K562 (cell line): ENCODE measurements around the gene EYA4. TPM values are rescaled to one million over a fixed set of nuclear protein-coding genes. Genes with fewer than 3 reads are reported as not detected.

Experiments used
- ATAC-seq: fragments of 200-7000 bp; cut with Tn5 transposase; 3 replicates; pipeline ENCODE4 v1.9.1; 2020; ENCODE audit warnings: moderate library complexity
- BruUV-seq: library from RNA; stranded (reverse); fragments of 400-500 nt; replicated peaks from 2 replicates; lab custom pipeline; 2021; lab: Mats Ljungman, UMichigan
- CTCF ChIA-PET: fragments of 300-600 bp; formaldehyde crosslinking; extraction: SDS; loops from one replicate; lab custom pipeline; 2021; ENCODE audit warnings: low intra/inter-chr PET ratio; lab: Yijun Ruan, JAX
- POLR2A ChIA-PET: fragments of 300-600, 350-650 bp; sonication (Branson Sonifier 250); formaldehyde crosslinking; extraction: SDS; loops from one replicate; lab custom pipeline; 2021; ENCODE audit warnings: antibody characterized with exemption, inconsistent platforms; lab: Yijun Ruan, JAX
- DNase-seq, 4 experiments: peaks; one replicate each; pipeline versions ENCODE4 v3.0.0 to v3.0.0-alpha.2; 2011 to 2018; ENCODE audit warnings: low spot score in 3 of 4, mixed read lengths in 3 of 4; ENCODE audit errors: extremely low read depth in 1 of 4
- FAIRE-seq: peaks from 2 replicates; lab custom pipeline; 2011; peaks lifted over from hg19 to GRCh38; lab: Jason Lieb, UNC
- H2AFZ ChIP-seq: 2 replicates; pipeline ENCODE4 v1.6.0; 2011; ENCODE audit warnings: low read depth, low read length, control low read depth, inconsistent platforms
- H3K27ac ChIP-seq: fragments of 200-600 bp; 3 replicates; pipeline ENCODE4 v1.8.0; 2011; ENCODE audit warnings: low read depth, mild to moderate bottlenecking, control low read depth, inconsistent platforms, low read length, moderate library complexity, mixed read lengths; ENCODE audit errors: extremely low read depth
- H3K27me3 ChIP-seq, 2 experiments: fragments of 300-600 bp in 1 of 2; 2 replicates in 1 of 2; 3 replicates in 1 of 2; pipeline versions ENCODE4 v1.6.0 to v1.8.0; 2011; ENCODE audit warnings: inconsistent platforms in 2 of 2, low read length in 2 of 2, mild to moderate bottlenecking in 1 of 2, mixed read lengths in 1 of 2, moderate library complexity in 1 of 2; ENCODE audit not compliant: control insufficient read depth in 2 of 2, insufficient read depth in 2 of 2
- H3K36me3 ChIP-seq: fragments of 300-600 bp; 3 replicates; pipeline ENCODE4 v1.8.0; 2011; ENCODE audit warnings: mild to moderate bottlenecking, low read length, inconsistent platforms; ENCODE audit not compliant: control insufficient read depth, insufficient read depth
- H3K4me1 ChIP-seq, 2 experiments: fragments of 200-600 bp in 1 of 2; replicated peaks in 1 of 2; 2 replicates in 1 of 2; 3 replicates in 1 of 2; pipeline versions ENCODE4 v1.5.1 to v1.8.0; 2011; ENCODE audit warnings: inconsistent platforms in 2 of 2, low read length in 2 of 2, mild to moderate bottlenecking in 1 of 2, mixed read lengths in 1 of 2, moderate library complexity in 1 of 2; ENCODE audit not compliant: control insufficient read depth in 2 of 2, insufficient read depth in 2 of 2
- H3K4me2 ChIP-seq: 2 replicates; pipeline ENCODE4 v1.6.1; 2011; ENCODE audit warnings: low read length, control low read depth, inconsistent platforms, mixed read lengths; ENCODE audit not compliant: insufficient read depth
- H3K4me3 ChIP-seq: fragments of 200-600 bp; sonication (generic), shearing (Covaris generic); 2 replicates; pipeline ENCODE4 v1.5.1; 2016; ENCODE audit warnings: control low read depth, inconsistent platforms
- H3K79me2 ChIP-seq: fragments of 200-600 bp; 3 replicates; pipeline ENCODE4 v1.8.0; 2011; ENCODE audit warnings: low read length, inconsistent platforms; ENCODE audit not compliant: control insufficient read depth, insufficient read depth
- H3K9ac ChIP-seq, 2 experiments: 2 replicates each; pipeline versions ENCODE4 v1.6.0 to v1.6.1; 2011; ENCODE audit warnings: low read depth in 2 of 2, low read length in 2 of 2, control low read depth in 1 of 2, inconsistent platforms in 1 of 2, mild to moderate bottlenecking in 1 of 2, mixed read lengths in 1 of 2; ENCODE audit not compliant: insufficient read depth in 1 of 2
- H3K9me1 ChIP-seq: one replicate; pipeline ENCODE4 v1.6.0; 2011; ENCODE audit warnings: inconsistent platforms, mild to moderate bottlenecking, low read length, moderate library complexity; ENCODE audit not compliant: control insufficient read depth, insufficient read depth
- H3K9me3 ChIP-seq: replicated peaks from 2 replicates; pipeline ENCODE4 v1.5.1; 2011; ENCODE audit warnings: low read depth, low read length, inconsistent platforms; ENCODE audit not compliant: control insufficient read depth, insufficient read depth
- H4K20me1 ChIP-seq: replicated peaks from 2 replicates; pipeline ENCODE4 v1.6.1; 2011; ENCODE audit warnings: low read length, inconsistent platforms, mixed read lengths; ENCODE audit not compliant: control insufficient read depth, insufficient read depth
- USF2 ChIP-seq: sonication (generic); formaldehyde crosslinking; IDR thresholded peaks from 2 replicates; pipeline ENCODE4 v1.5.0; 2020; ENCODE audit warnings: missing genetic modification reagents
- WGBS: fragments of 100-300 bp; shearing (Covaris generic); methylation state at CpG from one replicate; pipeline ENCODE4 v1.1.6; 2016; ENCODE audit warnings: low coverage, mixed read lengths; ENCODE audit not compliant: insufficient coverage; ENCODE audit errors: missing lambda C conversion rate; 5-methylcytosine and 5-hydroxymethylcytosine counted together
- in situ Hi-C: fragments of 300-500 bp; cut with MboI; formaldehyde crosslinking; loops from 4 replicates; pipeline ENCODE4 v1.15.0; 2018; ENCODE audit warnings: inconsistent platforms, mixed read lengths
- intact Hi-C: fragments of 100-400 bp; cut with micrococcal nuclease; formaldehyde crosslinking; loops from 2 replicates; pipeline ENCODE4 v1.14.2; 2022
- polyA plus RNA-seq, 8 experiments: library from polyadenylated mRNA; depleted of rRNA in 4 of 8; stranded (reverse) in 5 of 8; unstranded in 3 of 8; fragments of >200 nt; fragmentation: Nextera tagmentation in 2 of 8; fragmentation: Illumina TruSeq in 1 of 8; extraction: Ambion mirVana in 2 of 8; extraction: Trizol in 1 of 8; gene quantifications; 2 replicates each; pipeline versions ENCODE4 v1.2.1 to v1.2.3, GENCODE V29; 2011 to 2014; ENCODE audit warnings: inconsistent platforms in 1 of 8, missing spikeins in 1 of 8
- total RNA-seq, 7 experiments: library from RNA; depleted of rRNA in 6 of 7; stranded (reverse); fragments of >200 nt in 6 of 7; fragmentation: Illumina TruSeq in 2 of 7; extraction: Trizol in 2 of 7; gene quantifications; 2 replicates each; pipeline versions ENCODE4 v1.2.1 to v1.2.3, GENCODE V29; 2011 to 2021; ENCODE audit warnings: low replicate concordance in 1 of 7

EYA4 gene
- total and polyA plus RNA-seq, 9 of the 15 experiments (the other 6 are each of a cell fraction or from before 2014, with no cell fraction given) = 0.03 to 0.04 TPM; not detected in 7

GRCh38 chr6:133548423-133549159, 307.4 kb downstream of the EYA4 start:
- no peak for ATAC-seq
- POLR2A ChIA-PET = interaction anchor here (0.8 kb wide), 1 partner anchor 485 kb away, joined by 3 read pairs; no protein-coding TSS in a partner anchor

More at GRCh38 chr6:133548423-133549159, 307.4 kb downstream of the EYA4 start:
- Histone ChIP-seq H3K27ac (no peak overlapping the region), H3K36me3 (no peaks in the 10 kb centered on the region), H3K4me3 (no peak overlapping the region), H3K9ac (no peak overlapping the region), H3K27me3 (no peaks in the 10 kb centered on the region), H3K4me1 (no peaks in the 10 kb centered on the region), H3K9me3 (no peaks in the 10 kb centered on the region), H3K79me2 (no peaks in the 10 kb centered on the region), H3K9me1 (no peaks in the 10 kb centered on the region), H2AFZ (no peak overlapping the region), H4K20me1 (no peaks in the 10 kb centered on the region), H3K4me2 (no peak overlapping the region)
- CTCF ChIA-PET = no interaction called here
- intact Hi-C loops (loop anchor here (10.0 kb wide), 1 partner anchor 884 kb away; no protein-coding TSS in a partner anchor), in situ Hi-C loops (loop anchor here (25.0 kb wide), 1 partner anchor 1011 kb away; the partner anchor contains the start of gene TAAR9)
- no peak for TF ChIP-seq USF2
- FAIRE-seq = no peak
- no TSS peak for BruUV-seq
- DNase-seq = no peak
- 0% methylated on average over 4 of the region's 4 CpGs for WGBS
